NAMALWA (cell line): Measurements from ENCODE around the gene DPH2.

Experiments
- DNase-seq: peaks from one replicate; pipeline ENCODE4 v3.0.0-alpha.2; 2015; ENCODE audit warnings: low spot score

The DPH2 gene

GRCh38 chr1:43969746-43970466 is at the start of gene DPH2:
Gene DPH2, plus strand, starts transcription at chr1:43970010. Its CDS starts 166 bp downstream, at chr1:43970176.
- peak; percentile 98 for DNase-seq

GRCh38 chr1:43921022-43921421 is 48.8 kb upstream of the DPH2 start:
- no peak for DNase-seq

- DNase-seq = no peak
Observed at GRCh38 chr1:43924516-43924915, 45.3 kb upstream of the DPH2 start.

- DNase-seq = no peak
Observed at GRCh38 chr1:43925846-43926245, 44.0 kb upstream of the DPH2 start.

- peak; percentile 48 for DNase-seq
Observed at GRCh38 chr1:43930168-43930948, 39.5 kb upstream of the DPH2 start.

GRCh38 chr1:43930949-43931275 is 38.9 kb upstream of the DPH2 start:
- DNase-seq = no peak

- no peak for DNase-seq
Observed at GRCh38 chr1:43931711-43932660, 37.8 kb upstream of the DPH2 start.

- DNase-seq = no peak
Observed at GRCh38 chr1:43932786-43933385, 36.9 kb upstream of the DPH2 start.

GRCh38 chr1:43933386-43934100 is 36.3 kb upstream of the DPH2 start, which contains the start of gene ARTN:
Gene ARTN, plus strand, starts transcription at chr1:43933801. Its CDS starts 1,856 bp downstream, at chr1:43935657.
- no peak for DNase-seq

- peak; percentile 64 for DNase-seq
Observed at GRCh38 chr1:43934101-43934985, 35.5 kb upstream of the DPH2 start.

GRCh38 chr1:43934986-43935324 is 34.9 kb upstream of the DPH2 start:
- DNase-seq = no peak

GRCh38 chr1:43935711-43936427 is 33.9 kb upstream of the DPH2 start:
- no peak for DNase-seq

- no peak for DNase-seq
Observed at GRCh38 chr1:43936431-43937151, 33.2 kb upstream of the DPH2 start.

GRCh38 chr1:43937179-43937865 is 32.5 kb upstream of the DPH2 start:
- no peak for DNase-seq

GRCh38 chr1:43938383-43938782 is 31.4 kb upstream of the DPH2 start:
- no peak for DNase-seq

GRCh38 chr1:43938892-43939587 is 30.8 kb upstream of the DPH2 start:
- no peak for DNase-seq

- DNase-seq = no peak
Observed at GRCh38 chr1:43942411-43942810, 27.4 kb upstream of the DPH2 start.

- DNase-seq = no peak
Observed at GRCh38 chr1:43944860-43945259, 24.9 kb upstream of the DPH2 start.
